Measurements from ENCODE around the gene FBXO36.
"Not testable (repeated sequence)": the region's sequence is repeated elsewhere in the genome, so short reads cannot be mapped to it uniquely, and the experiment has no call there.

Gene FBXO36

DNA sequence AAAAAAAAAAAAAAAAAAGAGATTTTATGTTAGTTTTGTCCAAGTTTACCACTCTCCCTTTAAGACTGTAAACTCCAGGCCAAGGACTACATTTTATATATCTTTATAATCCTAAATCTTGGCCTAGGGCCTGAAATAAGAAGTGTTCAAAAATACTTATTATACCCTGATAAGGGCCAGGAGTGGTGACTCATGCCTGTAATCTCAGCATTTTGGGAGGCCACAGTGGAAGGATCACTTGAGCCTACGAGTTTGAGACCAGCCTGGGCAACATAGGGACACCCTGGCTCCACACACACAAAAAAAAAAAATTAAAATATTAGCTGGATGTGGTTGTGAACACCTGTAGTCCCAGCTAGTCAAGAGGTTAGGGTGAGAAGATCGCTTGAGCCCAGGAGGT, 13.2 kb upstream of the FBXO36 start:
- H3K4me3 ChIP-seq (ENCODE audit: low read length), result no peak overlapping the region
- no peak for DNase-seq (ENCODE audit: low read depth, low spot score)

DNA sequence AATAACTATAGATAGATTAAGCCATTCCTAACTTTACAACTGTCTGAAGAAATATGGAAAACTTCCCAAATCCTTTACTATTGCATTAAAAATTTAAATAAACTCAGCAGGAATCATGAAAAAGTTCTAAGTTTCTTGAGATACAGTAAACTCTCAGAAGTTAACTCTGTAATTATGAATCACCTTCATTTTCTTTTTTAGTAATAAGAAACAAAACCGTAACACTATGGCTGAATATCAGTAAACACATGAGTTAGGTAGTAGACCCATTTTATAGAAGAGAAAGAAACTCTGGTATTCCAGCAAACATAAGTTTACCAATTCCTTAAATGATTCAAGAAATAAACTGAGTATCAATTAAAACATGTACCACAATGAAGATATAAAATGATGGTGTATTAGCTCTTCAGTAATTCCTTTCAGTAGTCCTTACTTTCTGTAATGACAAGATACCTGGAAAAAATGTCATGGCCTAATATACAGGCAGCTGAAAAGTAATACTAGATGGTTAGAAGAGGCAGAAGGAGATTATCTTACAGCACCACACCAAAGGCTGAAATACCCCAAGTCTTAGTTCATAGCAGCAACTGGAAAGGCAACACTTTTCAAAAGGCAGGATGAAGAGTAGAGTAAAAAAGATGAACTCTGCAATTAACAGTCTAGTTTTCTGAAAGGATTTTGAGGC, 12.0 kb upstream of the FBXO36 start:
- DNase-seq (ENCODE audit: low read depth, low spot score), result no peak
- no peak overlapping the region for H3K4me3 ChIP-seq (ENCODE audit: low read length)

DNA sequence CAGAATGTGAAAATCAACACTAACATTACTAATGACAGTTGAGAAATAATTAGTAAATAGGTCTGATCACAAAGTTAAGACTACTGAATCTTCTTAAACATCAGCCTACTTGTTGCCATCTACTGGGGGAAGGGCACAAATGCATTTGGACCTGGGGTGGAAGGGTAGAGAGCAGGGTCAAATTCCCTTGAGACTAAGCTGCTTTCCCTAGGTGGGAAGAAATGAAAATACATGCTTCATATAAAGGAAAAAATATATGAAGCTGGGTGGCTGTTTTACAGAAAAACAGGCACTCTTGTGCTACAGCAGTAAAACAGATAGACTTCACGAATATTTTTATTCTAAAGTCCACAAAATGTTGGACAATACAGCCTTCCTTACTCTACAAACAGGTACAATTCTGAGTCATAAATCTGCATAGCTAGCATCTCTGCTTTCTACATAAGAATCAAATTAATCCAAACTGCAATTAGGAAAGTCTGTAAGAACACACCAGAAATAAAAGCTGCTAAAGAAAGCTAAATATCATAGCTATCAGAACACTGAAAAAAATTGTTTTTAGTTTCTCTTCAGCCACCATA, 11.4 kb upstream of the FBXO36 start:
- H3K4me3 ChIP-seq (ENCODE audit: low read length), result no peak overlapping the region
- no peak for DNase-seq (ENCODE audit: low read depth, low spot score)

DNA sequence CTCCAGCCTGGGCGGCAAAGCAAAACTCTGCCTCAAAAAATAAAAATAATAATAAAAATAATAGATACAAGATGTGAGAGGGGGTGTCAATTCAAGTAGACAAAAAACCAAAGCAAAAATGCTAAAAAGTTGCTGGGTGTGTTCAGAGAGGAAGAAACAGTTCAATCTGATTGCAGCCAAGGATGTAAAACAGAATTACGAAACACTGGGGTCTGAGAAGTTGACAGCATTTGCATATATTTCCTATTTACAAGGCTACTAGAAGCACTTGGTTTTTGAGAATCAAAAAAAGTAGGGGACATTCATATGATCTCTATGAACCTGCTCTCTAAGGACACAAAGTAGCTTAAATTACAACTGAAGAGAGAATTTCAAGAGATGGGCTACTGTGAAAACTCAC, 8.1 kb upstream of the FBXO36 start:
- no peak for DNase-seq (ENCODE audit: low read depth, low spot score)
- H3K4me3 ChIP-seq (ENCODE audit: low read length), result no peak overlapping the region

DNA sequence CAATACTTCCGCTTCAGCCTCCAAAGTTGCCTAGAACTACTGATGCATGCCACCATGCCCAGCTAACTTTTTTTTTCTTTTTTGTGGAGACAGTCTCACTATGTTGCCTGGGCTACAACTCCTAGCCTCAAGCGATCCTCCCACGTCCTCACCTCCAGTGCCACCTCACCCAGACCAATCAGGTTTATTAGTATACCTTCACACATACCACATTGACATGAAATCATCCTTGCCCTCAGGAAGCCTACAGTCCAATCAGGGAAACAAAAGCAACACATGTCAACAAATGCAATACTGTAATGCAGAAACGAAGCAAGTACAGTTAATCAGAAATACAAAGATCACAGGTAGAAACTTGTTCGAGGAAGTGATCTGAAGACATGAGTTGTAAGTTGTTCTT, 4.5 kb upstream of the FBXO36 start:
- H3K4me3 ChIP-seq (ENCODE audit: low read length), result no peak overlapping the region
- DNase-seq (ENCODE audit: low read depth, low spot score), result no peak

DNA sequence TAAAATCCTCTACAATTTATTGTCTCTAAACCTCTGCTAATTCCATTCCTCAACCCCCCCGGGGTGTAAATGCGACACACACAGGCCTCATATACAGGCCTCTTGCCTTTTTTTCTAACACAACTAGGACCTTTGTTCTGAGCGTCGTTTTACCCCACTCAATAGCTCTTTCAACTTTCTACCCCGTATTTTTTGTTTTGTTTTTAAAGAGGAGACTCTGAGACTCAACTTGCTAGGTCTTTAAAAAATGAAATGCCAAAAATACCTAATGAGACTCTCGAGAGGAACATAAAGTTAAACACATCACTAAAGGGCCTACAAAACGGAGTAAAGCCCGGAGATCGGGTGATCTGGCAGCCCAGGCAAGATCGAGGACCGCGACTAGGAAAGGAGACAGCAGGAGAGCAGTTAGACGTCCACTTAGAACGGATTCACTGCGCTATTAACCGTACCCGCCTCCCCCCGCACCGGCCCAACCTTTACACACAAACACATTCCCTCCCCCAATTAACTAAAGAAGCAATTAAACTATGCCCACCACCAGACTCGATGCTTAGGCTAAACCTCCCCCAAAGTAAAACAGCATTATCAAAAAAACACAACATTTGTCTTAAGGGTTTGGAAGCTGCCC, 2.2 kb upstream of the FBXO36 start:
- DNase-seq (ENCODE audit: low read depth, low spot score), result no peak
- H3K4me3 ChIP-seq (ENCODE audit: low read length), result peak overlapping the region; percentile 87

DNA sequence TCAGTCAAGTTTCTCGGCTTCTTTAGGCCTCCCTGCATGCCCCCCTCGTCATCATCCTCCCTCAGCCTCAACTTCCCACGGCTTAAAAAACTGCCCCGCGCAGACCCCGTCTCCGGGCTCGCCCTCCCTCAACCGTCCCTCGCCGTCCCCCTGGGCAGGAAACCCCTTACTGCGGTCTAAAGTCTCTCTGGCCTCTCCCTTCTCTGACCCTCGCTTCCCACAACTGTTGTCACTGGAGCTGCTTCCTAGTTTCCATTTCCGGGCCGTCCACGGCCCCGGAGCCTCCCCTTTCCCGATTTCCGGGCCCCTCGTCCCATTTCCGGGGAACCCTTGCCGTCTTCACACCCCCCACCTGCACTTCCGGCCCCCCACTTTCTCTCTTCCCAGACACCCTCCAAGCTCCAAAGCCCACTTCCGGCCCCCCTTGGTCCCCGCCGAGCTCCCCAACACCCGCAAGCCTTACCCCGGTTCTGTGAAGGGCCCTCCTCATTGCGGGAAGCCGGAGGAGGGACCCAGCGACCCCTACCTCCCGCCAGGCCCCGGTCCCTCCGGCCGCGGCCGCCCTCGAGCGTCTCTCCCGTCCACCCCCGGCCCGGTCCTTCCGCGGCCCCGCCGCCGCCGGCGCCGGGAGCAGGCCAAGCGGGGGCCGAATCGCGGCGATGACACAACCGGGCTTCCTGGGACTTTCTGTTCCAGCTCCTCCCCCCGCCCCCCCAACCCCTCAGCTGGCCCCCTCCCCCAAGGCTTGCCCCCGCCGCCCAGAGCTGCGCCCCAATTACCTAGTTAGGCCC, 1.0 kb upstream of the FBXO36 start:
- DNase-seq (ENCODE audit: low read depth, low spot score), result peak; percentile 49

DNA sequence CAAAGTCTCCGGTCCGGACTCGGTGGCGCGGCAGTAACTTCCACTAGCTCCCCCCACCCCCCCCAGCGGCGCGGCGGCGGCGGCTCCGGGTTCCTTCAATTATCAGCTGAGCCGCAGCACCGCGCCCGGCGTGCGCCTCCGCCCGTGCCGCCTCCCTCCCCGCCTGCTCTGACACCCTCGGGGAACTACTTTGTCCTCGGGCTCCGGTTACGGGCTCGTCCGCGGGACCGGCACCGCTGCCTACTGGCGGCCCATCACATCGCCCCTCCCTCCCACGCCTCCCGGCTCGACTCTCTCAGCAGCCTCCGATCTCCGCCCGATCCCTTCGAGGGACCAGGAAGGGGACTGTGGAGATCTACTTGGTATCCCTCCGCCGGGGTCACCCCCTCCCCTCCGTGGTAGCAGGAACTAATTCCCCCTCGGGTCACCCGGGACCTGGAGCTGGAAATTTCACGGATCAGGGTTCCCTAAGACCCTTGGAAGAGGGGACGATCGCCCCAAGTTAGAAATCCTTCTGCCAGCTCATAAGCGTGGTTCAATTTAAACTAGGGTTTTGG, 333 bp upstream of the FBXO36 start, which contains the start of gene TRIP12:
Gene TRIP12, minus strand, starts transcription at position 118 of the 557 bp plus-strand sequence. CDS start 41,930 bp downstream, outside the sequence.
- DNase-seq (ENCODE audit: low read depth, low spot score), result peak; percentile 96
- H3K4me3 ChIP-seq (ENCODE audit: low read length), result peak within 1 kb of the TSS; percentile 87

More for the DNA sequence above, 1.0 kb upstream of the FBXO36 start:
- H3K4me3 ChIP-seq (ENCODE audit: low read length), result peak overlapping the region; percentile 87

DNA sequence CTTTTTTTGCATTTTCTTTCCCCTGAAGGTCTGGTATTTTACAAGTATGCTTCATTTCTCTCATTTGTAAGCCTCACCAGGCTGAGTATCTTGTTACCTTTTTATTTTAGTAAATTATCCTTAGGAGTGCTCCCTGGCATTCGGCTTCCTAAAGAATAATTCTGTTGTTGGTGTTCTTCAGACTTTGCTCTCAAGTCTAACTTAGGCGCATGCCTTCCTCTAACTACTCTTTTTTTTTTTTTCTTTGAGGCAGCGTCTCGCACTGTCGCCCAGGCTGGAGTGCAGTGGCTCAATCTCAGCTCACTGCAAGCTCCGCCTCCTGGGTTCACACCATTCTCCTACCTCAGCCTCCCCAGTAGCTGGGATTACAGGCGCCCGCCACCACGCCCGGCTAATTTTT, 2.2 kb downstream of the FBXO36 start:
- not testable (repeated sequence) for H3K4me3 ChIP-seq (ENCODE audit: low read length); DNase-seq (ENCODE audit: low read depth, low spot score)

DNA sequence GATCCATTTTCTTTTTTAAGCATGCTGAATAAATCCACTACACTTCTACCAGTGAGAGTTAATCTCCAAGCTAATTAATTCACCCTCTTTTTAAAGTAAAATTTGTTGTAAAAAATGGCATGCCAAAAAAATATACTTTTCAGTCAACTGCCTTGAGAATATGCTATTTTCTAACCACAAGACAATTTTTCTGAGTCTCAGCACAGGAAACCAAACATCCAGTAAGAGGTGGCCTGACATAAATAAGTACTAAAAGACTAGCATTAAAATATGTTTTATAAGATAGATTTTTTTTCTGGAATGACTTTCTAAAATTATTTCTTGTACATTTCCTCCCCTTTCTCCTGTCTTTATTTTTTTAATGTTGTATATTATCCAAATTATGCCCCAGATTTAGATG, 2.9 kb downstream of the FBXO36 start:
- DNase-seq (ENCODE audit: low read depth, low spot score), result peak; percentile 43

DNA sequence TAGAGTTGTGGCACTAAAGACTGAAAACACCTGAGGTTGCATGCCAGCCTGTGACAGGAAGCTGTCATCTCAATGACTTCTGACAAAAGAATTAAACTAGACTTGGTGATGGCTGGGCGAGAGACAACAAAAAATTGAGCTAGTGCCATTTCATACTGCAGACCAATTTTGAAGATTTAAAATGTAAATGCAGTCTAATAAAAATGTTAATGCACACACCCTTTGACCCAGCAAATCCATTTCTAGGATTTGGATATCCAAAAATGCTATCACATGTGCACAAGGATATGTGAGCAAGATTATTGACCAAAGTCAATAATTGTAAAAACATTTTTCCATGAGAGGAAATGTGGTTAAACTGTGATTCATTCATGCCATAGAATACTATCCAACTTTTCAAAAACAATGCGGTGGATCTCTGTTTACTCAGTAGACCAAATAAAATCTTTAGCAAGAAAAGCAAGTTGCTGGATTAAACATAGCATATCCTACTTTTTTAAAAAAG, 5.6 kb downstream of the FBXO36 start:
- no peak for DNase-seq (ENCODE audit: low read depth, low spot score)
- H3K4me3 ChIP-seq (ENCODE audit: low read length), result no peak overlapping the region

More for the DNA sequence above, 2.9 kb downstream of the FBXO36 start:
- H3K4me3 ChIP-seq (ENCODE audit: low read length), result no peak overlapping the region

DNA sequence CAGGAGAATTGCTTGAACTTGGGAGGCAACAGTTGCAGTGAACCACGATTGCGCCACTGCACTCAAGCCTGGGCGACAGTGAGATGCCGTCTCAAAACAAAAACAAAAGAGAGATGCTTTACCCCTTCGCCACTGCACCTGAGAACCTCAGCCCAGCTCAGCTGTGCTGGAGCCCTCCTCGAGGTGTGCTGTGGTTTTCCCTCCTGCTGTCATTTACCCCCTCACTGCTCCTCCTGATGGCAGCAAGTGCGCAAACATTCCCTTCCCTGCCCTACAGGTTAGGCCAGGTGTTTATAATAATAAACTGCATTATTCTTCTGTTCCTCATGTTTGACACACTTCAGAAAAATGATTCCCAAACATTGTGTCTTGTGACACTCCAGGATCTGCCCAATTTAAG, 8.4 kb downstream of the FBXO36 start:
- no peak overlapping the region for H3K4me3 ChIP-seq (ENCODE audit: low read length)
- DNase-seq (ENCODE audit: low read depth, low spot score), result no peak

DNA sequence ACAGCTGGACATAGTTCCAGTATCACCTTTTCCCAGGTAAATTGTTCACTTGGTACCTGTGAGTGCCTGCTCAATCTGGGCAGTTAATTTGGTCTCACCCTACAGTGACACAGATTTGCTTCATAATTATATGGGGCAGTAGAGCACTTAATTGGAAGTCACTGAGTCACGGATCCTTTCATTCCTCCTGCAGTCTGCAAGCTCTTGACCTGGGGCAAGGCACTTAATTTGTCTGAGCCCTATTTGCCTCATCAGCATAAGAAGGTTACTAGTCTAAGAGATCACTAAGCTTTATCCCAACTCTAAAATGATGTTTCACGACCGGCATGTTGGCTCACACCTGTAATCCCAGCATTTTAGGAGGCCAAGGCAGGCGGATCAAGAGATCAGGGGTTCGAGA, 8.9 kb downstream of the FBXO36 start:
- no peak overlapping the region for H3K4me3 ChIP-seq (ENCODE audit: low read length)
- no peak for DNase-seq (ENCODE audit: low read depth, low spot score)

DNA sequence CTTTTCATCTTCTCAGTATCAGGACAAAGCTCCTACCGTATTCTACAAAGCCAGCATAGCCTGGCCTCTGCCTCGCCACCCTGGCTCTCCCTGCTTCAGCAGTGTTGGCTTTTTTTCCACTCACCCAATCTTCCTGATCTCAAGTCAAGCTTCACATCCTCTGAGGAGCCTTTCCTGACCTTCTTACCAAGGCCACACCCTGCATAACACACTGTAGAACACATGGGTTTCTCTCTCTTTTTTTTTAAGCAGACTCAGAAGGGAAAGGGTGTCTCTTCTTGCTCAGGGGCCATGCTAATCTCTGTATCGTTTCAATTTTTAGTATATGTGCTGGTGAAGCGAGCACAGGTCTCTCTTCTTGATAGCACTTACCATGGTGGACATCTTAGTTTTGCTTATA, 15.2 kb downstream of the FBXO36 start:
- no peak overlapping the region for H3K4me3 ChIP-seq (ENCODE audit: low read length)
- no peak for DNase-seq (ENCODE audit: low read depth, low spot score)

DNA sequence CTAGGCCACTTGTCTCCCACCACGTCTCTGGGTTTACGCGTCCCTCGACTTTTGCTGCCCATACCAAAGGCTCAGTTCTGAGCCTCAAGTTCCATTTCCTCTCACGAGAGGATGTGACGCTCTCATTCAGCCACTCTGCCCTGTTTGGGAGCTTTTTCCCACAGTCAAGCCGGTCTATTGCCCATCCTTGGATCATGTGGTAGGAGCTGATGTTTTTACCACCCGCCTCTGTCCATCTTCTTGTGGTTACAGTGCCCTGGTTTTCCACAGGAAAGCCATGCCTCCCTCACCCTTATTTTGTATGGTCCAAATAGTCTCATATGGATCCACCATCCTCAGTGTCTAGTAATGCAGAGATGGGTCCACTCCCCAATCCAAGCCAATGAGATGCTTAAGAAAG, 20.4 kb downstream of the FBXO36 start:
- no peak for DNase-seq (ENCODE audit: low read depth, low spot score)

DNA sequence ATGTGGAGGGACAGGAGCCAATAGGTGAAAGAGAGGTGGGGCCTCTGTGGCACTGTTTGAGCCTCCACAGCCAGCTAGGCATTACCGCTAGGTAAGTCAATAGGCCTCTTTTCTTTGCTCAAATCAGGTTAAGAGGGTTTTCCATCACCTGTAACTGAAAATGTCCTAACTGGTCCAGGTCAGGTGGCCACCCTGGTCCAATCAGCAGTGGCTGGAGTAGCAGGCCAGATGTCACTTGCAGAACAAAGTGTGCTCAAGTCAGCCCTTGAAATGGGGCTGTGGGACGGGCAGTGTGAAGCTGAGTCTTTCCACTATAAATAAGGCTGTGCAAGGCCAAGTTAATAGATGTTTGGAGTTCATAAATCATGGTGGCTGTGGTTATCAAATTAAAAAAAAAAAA, 20.9 kb downstream of the FBXO36 start:
- no peak overlapping the region for H3K4me3 ChIP-seq (ENCODE audit: low read length)
- no peak for DNase-seq (ENCODE audit: low read depth, low spot score)

More for the DNA sequence above, 20.4 kb downstream of the FBXO36 start:
- no peak overlapping the region for H3K4me3 ChIP-seq (ENCODE audit: low read length)

DNA sequence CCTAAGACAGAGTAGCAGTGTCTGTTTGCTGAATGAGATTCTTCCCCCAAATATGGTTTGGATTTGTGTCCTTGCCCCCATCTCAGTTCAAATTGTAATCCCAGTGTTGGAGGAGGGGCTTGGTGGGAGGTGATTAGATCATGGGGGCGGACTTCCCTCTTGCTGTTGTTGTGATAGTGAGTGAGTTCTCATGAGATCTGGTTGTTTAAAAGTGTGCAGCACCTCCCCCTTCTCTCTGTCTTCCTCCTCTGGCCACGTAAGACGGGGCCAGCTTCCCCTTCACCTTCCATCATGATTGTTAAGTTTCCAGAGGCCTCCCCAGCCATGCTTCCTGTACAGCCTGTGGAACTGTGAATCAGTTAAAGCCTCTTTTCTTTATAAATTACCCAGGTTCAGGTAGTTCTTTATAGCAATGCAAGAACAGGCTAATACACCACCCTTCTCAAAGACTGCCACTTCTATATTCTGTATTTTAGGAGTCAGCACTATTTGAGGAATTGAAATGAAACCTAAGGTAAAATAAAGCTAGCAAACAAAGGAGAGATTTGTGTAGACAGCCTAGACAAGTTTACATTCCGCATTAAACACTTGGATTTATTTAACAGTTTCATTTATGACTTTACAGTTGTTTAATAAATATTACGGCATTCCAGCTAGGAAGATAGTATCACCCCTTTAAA, 21.6 kb downstream of the FBXO36 start:
- DNase-seq (ENCODE audit: low read depth, low spot score), result no peak
- H3K4me3 ChIP-seq (ENCODE audit: low read length), result no peak overlapping the region

DNA sequence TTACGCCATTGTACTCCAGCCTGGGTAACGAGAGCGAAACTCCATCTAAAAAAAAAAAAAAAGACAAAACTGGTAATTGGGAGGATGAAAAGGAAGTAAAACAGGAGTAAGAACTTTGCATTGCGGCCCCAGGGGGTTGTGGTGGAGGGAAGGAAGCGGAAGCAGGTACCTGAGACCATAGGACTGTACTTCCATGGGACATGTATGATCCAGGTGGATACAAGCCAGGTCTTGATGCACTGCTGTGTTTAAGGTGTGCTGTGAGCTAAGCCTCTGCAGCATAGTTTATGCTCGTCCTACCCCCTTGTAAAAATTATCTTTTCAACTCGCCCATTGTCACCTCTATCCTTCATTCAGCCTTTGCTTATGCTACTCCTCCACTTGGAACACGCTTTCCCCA, 23.7 kb downstream of the FBXO36 start:
- H3K4me3 ChIP-seq (ENCODE audit: low read length), result no peak overlapping the region
- no peak for DNase-seq (ENCODE audit: low read depth, low spot score)

DNA sequence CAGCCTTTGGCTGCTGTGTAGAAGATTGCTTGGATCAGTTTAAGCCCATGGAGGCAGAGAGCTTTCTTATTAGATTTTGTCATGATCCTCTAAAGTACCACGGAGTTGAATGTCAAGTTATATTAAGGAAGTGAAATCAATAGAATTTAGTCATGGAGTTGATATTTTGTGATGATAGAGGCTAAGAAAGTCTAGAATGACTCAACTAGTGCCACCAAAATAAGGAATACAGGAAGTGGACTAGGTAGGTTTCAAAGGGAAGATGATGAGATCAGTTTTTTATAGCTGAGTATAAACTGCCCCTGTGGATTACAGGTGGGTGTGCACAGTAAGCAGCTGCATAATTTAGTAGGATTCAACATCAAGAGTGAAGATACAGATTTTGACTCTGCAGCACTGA, 25.2 kb downstream of the FBXO36 start:
- DNase-seq (ENCODE audit: low read depth, low spot score), result no peak

More for the DNA sequence above, 25.2 kb downstream of the FBXO36 start:
- H3K4me3 ChIP-seq (ENCODE audit: low read length), result no peak overlapping the region

All from Jurkat, Clone E6-1 (cell line).